Measurements from ENCODE around the gene PRH1.

The PRH1 gene

GRCh38 chr12:10889226-10889625, 5.2 kb upstream of the PRH1 start:
- Histone ChIP-seq H3K4me1 (ENCODE audit: control insufficient read depth, insufficient read depth, low read depth, low read length) (no peaks in the 10 kb centered on the region), H3K18ac (ENCODE audit: low read depth in 1 of 2, low read length in 2 of 2) (no peak overlapping the region), H2BK5ac (ENCODE audit: low read depth, low read length, poor library complexity, severe bottlenecking) (no peak overlapping the region), H3K27ac (ENCODE audit: low read length, poor library complexity, severe bottlenecking) (no peak overlapping the region), H2BK15ac (ENCODE audit: low read depth, poor library complexity, severe bottlenecking) (no peak overlapping the region), H3K9me3 (ENCODE audit: control insufficient read depth, low read length) (no peaks in the 10 kb centered on the region), H3K4me3 (ENCODE audit: insufficient read depth in 1 of 2, low read depth in 1 of 2, low read length in 2 of 2) (no peak overlapping the region), H3K9ac (ENCODE audit: low read length) (no peak overlapping the region), H2AK5ac (ENCODE audit: low read length, severe bottlenecking) (no peak overlapping the region), H3K27me3 (ENCODE audit: control insufficient read depth in 1 of 2, insufficient read depth in 1 of 2, low read length in 2 of 2) (no peaks in the 10 kb centered on the region), H2BK120ac (ENCODE audit: low read depth, low read length) (no peak overlapping the region), H2AFZ (ENCODE audit: low read depth, low read length) (no peak overlapping the region), H3K23ac (ENCODE audit: low read length in 2 of 2) (no peak overlapping the region), H3K79me1 (replicated peaks; ENCODE audit: low read length, poor library complexity, severe bottlenecking) (no peaks in the 10 kb centered on the region), H2BK12ac (ENCODE audit: low read length in 2 of 2) (no peak overlapping the region), H4K91ac (ENCODE audit: low read length) (no peak overlapping the region), H4K8ac (ENCODE audit: low read length) (no peak overlapping the region), H3K36me3 (ENCODE audit: control insufficient read depth in 1 of 2, insufficient read depth in 2 of 2, low read depth in 1 of 2, low read length in 2 of 2) (peaks cover 0 to 3% of the 10 kb centered on the region in 2 experiments), H3K4me2 (ENCODE audit: low read length, poor library complexity, severe bottlenecking) (no peak overlapping the region), H3K14ac (ENCODE audit: low read length in 2 of 2) (no peak overlapping the region), H3K4ac (ENCODE audit: low read depth in 1 of 2, low read length in 2 of 2) (no peak overlapping the region)
- DNase-seq, result no peak

- Histone ChIP-seq H2BK15ac (ENCODE audit: low read depth, poor library complexity, severe bottlenecking) (no peak overlapping the region), H3K18ac (ENCODE audit: low read depth in 1 of 2, low read length in 2 of 2) (no peak overlapping the region), H3K27me3 (ENCODE audit: control insufficient read depth in 1 of 2, insufficient read depth in 1 of 2, low read length in 2 of 2) (no peaks in the 10 kb centered on the region), H3K4me1 (ENCODE audit: control insufficient read depth, insufficient read depth, low read depth, low read length) (no peaks in the 10 kb centered on the region), H2BK5ac (ENCODE audit: low read depth, low read length, poor library complexity, severe bottlenecking) (no peak overlapping the region), H2BK12ac (ENCODE audit: low read length in 2 of 2) (no peak overlapping the region), H3K4ac (ENCODE audit: low read depth in 1 of 2, low read length in 2 of 2) (no peak overlapping the region), H2AFZ (ENCODE audit: low read depth, low read length) (no peak overlapping the region), H3K23ac (ENCODE audit: low read length in 2 of 2) (no peak overlapping the region), H4K91ac (ENCODE audit: low read length) (no peak overlapping the region), H2BK120ac (ENCODE audit: low read depth, low read length) (no peak overlapping the region), H3K4me3 (ENCODE audit: insufficient read depth in 1 of 2, low read depth in 1 of 2, low read length in 2 of 2) (no peak overlapping the region), H3K14ac (ENCODE audit: low read length in 2 of 2) (no peak overlapping the region), H3K36me3 (ENCODE audit: control insufficient read depth in 1 of 2, insufficient read depth in 2 of 2, low read depth in 1 of 2, low read length in 2 of 2) (peaks cover 3 to 22% of the 10 kb centered on the region in 2 experiments), H2AK5ac (ENCODE audit: low read length, severe bottlenecking) (no peak overlapping the region), H3K4me2 (ENCODE audit: low read length, poor library complexity, severe bottlenecking) (no peak overlapping the region), H3K27ac (ENCODE audit: low read length, poor library complexity, severe bottlenecking) (no peak overlapping the region), H3K9me3 (ENCODE audit: control insufficient read depth, low read length) (peaks cover 3% of the 10 kb centered on the region), H3K79me1 (replicated peaks; ENCODE audit: low read length, poor library complexity, severe bottlenecking) (peaks cover under 1% of the 10 kb centered on the region), H4K8ac (ENCODE audit: low read length) (no peak overlapping the region), H3K9ac (ENCODE audit: low read length) (no peak overlapping the region)
- no peak for DNase-seq
- WGBS, result 91% methylated on average over 2 of the region's 2 CpGs
Measured at GRCh38 chr12:10873378-10873777, 10.7 kb downstream of the PRH1 start.

- no peak for DNase-seq
- H3K14ac ChIP-seq (ENCODE audit: low read length in 2 of 2), result no peak overlapping the region
- peaks cover 2% of the 10 kb centered on the region for H3K4me1 ChIP-seq (ENCODE audit: control insufficient read depth, insufficient read depth, low read depth, low read length)
- no peak overlapping the region for H2BK120ac ChIP-seq (ENCODE audit: low read depth, low read length)
- H3K18ac ChIP-seq (ENCODE audit: low read depth in 1 of 2, low read length in 2 of 2), result no peak overlapping the region
- no peak overlapping the region for H2BK5ac ChIP-seq (ENCODE audit: low read depth, low read length, poor library complexity, severe bottlenecking)
- H4K91ac ChIP-seq (ENCODE audit: low read length), result no peak overlapping the region
- H3K4me3 ChIP-seq (ENCODE audit: insufficient read depth in 1 of 2, low read depth in 1 of 2, low read length in 2 of 2), result no peak overlapping the region
- no peak overlapping the region for H3K23ac ChIP-seq (ENCODE audit: low read length in 2 of 2)
- no peaks in the 10 kb centered on the region for H3K27me3 ChIP-seq (ENCODE audit: control insufficient read depth in 1 of 2, insufficient read depth in 1 of 2, low read length in 2 of 2)
- H3K9ac ChIP-seq (ENCODE audit: low read length), result no peak overlapping the region
- no peak overlapping the region for H4K8ac ChIP-seq (ENCODE audit: low read length)
- H3K4ac ChIP-seq (ENCODE audit: low read depth in 1 of 2, low read length in 2 of 2), result no peak overlapping the region
- peaks cover 6% of the 10 kb centered on the region for H3K9me3 ChIP-seq (ENCODE audit: control insufficient read depth, low read length)
- no peak overlapping the region for H2AK5ac ChIP-seq (ENCODE audit: low read length, severe bottlenecking)
- no peak overlapping the region for H2BK15ac ChIP-seq (ENCODE audit: low read depth, poor library complexity, severe bottlenecking)
- H3K79me1 ChIP-seq (replicated peaks; ENCODE audit: low read length, poor library complexity, severe bottlenecking), result peaks cover 9% of the 10 kb centered on the region
- H3K27ac ChIP-seq (ENCODE audit: low read length, poor library complexity, severe bottlenecking), result no peak overlapping the region
- H2AFZ ChIP-seq (ENCODE audit: low read depth, low read length), result no peak overlapping the region
- WGBS, result 63% methylated on average over 2 of the region's 2 CpGs
- no peaks in the 10 kb centered on the region for H3K36me3 ChIP-seq (ENCODE audit: control insufficient read depth in 1 of 2, insufficient read depth in 2 of 2, low read depth in 1 of 2, low read length in 2 of 2)
- H2BK12ac ChIP-seq (ENCODE audit: low read length in 2 of 2), result no peak overlapping the region
- no peak overlapping the region for H3K4me2 ChIP-seq (ENCODE audit: low read length, poor library complexity, severe bottlenecking)
Measured at GRCh38 chr12:10867381-10867780, 16.7 kb downstream of the PRH1 start.

- no peak overlapping the region for H3K4me3 ChIP-seq (ENCODE audit: insufficient read depth in 1 of 2, low read depth in 1 of 2, low read length in 2 of 2)
- H2BK5ac ChIP-seq (ENCODE audit: low read depth, low read length, poor library complexity, severe bottlenecking), result no peak overlapping the region
Measured at GRCh38 chr12:10863512-10864218, 20.4 kb downstream of the PRH1 start.

More at GRCh38 chr12:10863512-10864218, 20.4 kb downstream of the PRH1 start:
- Histone ChIP-seq H3K79me1 (replicated peaks; ENCODE audit: low read length, poor library complexity, severe bottlenecking) (peaks cover 17% of the 10 kb centered on the region), H3K14ac (ENCODE audit: low read length in 2 of 2) (no peak overlapping the region), H3K36me3 (ENCODE audit: control insufficient read depth in 1 of 2, insufficient read depth in 2 of 2, low read depth in 1 of 2, low read length in 2 of 2) (peaks cover 3 to 6% of the 10 kb centered on the region in 2 experiments), H3K4ac (ENCODE audit: low read depth in 1 of 2, low read length in 2 of 2) (no peak overlapping the region), H3K4me1 (ENCODE audit: control insufficient read depth, insufficient read depth, low read depth, low read length) (peaks cover 2% of the 10 kb centered on the region), H3K4me2 (ENCODE audit: low read length, poor library complexity, severe bottlenecking) (no peak overlapping the region), H3K27me3 (ENCODE audit: control insufficient read depth in 1 of 2, insufficient read depth in 1 of 2, low read length in 2 of 2) (no peaks in the 10 kb centered on the region), H3K18ac (ENCODE audit: low read depth in 1 of 2, low read length in 2 of 2) (no peak overlapping the region), H3K9ac (ENCODE audit: low read length) (no peak overlapping the region), H2BK12ac (ENCODE audit: low read length in 2 of 2) (no peak overlapping the region), H2AFZ (ENCODE audit: low read depth, low read length) (no peak overlapping the region), H2BK120ac (ENCODE audit: low read depth, low read length) (no peak overlapping the region), H4K91ac (ENCODE audit: low read length) (no peak overlapping the region), H3K27ac (ENCODE audit: low read length, poor library complexity, severe bottlenecking) (no peak overlapping the region), H3K23ac (ENCODE audit: low read length in 2 of 2) (no peak overlapping the region), H2AK5ac (ENCODE audit: low read length, severe bottlenecking) (no peak overlapping the region), H4K8ac (ENCODE audit: low read length) (no peak overlapping the region), H3K9me3 (ENCODE audit: control insufficient read depth, low read length) (peaks cover 9% of the 10 kb centered on the region), H2BK15ac (ENCODE audit: low read depth, poor library complexity, severe bottlenecking) (no peak overlapping the region)
- DNase-seq, result no peak
- WGBS, result 83% methylated on average over 1 of the region's 2 CpGs

Measured in mesenchymal stem cell (in vitro differentiated cells and primary cell).